ENCODE results near the gene RASA4B. TPM values are rescaled to one million over a fixed set of nuclear protein-coding genes. Genes with fewer than 3 reads are reported as not detected.
"Not testable (repeated sequence)": the region's sequence is repeated elsewhere in the genome, so short reads cannot be mapped to it uniquely, and the experiment has no call there.

The RASA4B gene
- total RNA-seq, 1 experiment from 2014 or later, result 1.1 TPM

DNA sequence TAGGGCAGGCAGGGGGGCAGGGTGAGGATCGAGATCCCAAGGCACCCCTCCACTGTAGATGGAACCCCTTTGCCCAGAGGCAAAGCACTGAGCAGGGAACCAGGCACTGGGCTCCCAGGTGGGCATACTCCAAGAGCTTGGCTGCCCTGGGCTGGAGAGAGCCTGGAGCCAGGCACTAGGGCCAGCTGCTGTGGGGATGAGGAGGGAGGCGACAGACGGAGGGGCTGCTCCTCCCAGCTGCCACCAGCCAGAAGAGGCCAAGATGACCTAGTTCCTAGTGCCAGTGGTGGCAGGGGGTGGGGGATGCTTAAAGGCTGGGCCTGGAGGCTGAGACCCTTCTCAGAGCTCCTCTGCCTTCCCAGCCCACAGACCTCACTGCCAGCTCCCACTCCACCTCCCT is 1.7 kb downstream of the RASA4B start:
- in situ Hi-C loops (cut with HindIII; ENCODE audit: low pct_unique_long_range_greater_than_20kb, low sequenced_read_pairs); DNase-seq (ENCODE audit: low read depth, low spot score): not testable (repeated sequence)

DNA sequence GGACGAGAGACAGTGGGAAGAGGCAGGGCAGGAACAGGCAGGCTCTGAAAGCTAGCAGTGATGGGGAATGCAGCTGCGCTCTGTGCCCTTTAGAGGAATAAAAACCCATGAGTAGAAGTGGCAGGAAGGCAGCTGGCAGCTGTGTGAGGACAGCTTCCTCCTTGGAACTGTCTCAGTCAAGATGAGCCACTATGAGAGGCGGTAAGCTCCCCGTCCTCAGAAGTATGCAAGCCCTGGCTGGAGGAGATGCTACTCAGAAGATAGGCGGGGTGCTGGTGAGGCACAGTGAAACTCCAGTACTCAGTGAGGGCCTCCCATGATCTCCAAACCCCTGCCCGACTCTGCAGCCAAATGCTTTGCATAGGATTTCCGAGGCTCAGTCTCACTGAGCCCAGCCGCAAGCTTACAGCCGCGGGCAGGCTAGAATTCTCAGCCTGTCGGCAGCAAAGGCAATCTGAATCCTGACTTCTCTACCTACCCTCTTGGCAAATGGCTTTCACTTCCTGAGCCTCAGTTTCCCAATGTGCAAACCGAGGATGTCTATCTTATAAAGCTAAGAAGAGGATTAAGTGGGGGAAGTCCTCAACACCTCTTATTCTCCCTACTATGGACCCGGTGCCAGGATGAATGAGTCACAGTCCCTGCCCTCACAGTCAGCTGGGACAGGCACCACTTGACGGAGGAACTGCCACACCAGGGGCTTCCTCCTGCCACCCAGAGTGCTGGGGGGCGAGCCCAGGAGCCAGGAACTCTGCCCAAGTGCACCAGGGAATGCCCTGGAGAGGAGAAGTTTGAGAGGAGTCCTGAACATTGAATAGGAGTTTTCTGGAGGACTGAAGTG is 2.5 kb downstream of the RASA4B start:
- in situ Hi-C loops (cut with HindIII; ENCODE audit: low pct_unique_long_range_greater_than_20kb, low sequenced_read_pairs); DNase-seq (ENCODE audit: low read depth, low spot score): not testable (repeated sequence)

DNA sequence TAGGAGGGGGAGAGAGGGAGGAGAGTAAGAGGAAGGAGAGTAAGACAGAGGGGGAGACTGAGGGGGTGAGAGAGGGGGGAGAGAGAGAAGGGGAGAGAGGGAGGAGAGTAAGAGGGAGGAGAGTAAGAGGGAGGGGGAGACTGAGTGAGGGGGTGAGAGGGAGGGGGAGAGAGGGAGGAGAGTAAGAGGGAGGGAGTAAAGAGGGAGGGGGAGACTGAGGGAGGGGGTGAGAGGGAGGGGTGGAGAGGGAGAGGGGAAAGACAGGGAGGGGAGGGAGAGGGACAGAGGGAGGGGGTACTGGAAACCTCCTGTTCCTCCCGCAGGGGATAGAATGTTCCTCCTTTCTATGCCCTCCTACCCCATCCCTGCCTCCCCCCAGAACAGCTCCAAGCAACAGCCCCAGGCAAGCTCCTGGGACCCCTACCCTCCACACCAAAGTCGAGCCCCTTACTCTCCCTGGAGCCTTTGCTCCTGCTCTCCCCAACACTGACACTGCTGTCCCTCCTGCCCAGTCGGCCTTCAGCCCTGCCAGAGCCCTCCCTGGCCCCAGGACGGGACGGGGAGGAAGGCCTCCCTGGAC is 4.8 kb downstream of the RASA4B start:
- in situ Hi-C loops (cut with HindIII; ENCODE audit: low pct_unique_long_range_greater_than_20kb, low sequenced_read_pairs), result not testable (repeated sequence)
- peak; percentile 22 for DNase-seq (ENCODE audit: low read depth, low spot score)

DNA sequence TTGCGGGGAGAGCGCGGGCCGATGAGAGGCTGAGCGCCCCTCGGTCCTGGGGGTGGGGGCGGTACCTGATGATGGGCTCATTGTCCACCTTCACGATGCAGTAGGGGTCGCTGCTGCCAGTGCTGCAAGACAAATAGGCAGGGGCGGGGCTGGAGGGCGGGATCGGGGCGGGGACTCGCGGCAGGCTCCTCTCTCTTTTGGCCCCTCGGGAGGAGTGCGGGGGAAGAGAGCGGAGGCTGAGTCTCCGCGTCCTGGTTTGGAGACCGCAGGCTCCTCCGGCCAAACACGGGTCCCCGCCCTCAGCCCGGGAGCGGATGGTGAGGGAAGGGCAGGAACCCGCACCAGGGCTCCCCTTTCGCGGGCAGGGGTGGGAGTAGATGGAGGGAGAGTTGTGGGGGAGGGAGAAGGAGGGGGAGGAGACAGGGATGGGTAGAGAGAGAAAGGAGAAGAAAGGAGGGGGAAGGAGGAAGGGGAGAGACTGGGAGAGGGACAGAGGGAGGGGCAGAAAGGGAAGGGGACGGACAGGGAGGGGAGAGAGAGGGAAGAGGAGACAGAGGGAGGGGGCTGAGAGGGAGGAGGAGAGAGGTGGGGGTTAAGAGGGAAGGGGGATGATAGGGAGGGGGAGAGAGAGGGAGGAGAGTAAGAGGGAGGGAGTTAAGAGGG is 5.6 kb downstream of the RASA4B start:
- DNase-seq (ENCODE audit: low read depth, low spot score); in situ Hi-C loops (cut with HindIII; ENCODE audit: low pct_unique_long_range_greater_than_20kb, low sequenced_read_pairs): not testable (repeated sequence)

DNA sequence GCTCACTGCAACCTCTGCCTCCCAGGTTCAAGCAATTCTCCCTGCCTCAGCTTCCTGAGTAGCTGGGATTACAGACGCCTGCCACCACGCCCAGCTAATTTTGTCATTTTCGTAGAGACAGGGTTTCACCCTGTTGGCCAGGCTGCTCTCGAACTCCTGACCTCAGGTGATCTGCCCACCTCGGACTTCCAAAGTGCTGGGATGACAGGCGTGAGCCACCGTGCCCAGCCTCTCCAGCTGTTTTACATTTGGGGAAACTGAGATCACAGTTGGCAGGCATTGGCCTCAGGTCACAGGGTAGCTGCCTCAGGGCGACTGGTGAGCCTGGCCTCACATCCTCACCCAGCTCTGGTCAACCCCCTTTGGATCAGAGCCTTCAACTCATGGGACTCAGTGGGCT is 7.0 kb downstream of the RASA4B start:
- DNase-seq (ENCODE audit: low read depth, low spot score); in situ Hi-C loops (cut with HindIII; ENCODE audit: low pct_unique_long_range_greater_than_20kb, low sequenced_read_pairs): not testable (repeated sequence)

DNA sequence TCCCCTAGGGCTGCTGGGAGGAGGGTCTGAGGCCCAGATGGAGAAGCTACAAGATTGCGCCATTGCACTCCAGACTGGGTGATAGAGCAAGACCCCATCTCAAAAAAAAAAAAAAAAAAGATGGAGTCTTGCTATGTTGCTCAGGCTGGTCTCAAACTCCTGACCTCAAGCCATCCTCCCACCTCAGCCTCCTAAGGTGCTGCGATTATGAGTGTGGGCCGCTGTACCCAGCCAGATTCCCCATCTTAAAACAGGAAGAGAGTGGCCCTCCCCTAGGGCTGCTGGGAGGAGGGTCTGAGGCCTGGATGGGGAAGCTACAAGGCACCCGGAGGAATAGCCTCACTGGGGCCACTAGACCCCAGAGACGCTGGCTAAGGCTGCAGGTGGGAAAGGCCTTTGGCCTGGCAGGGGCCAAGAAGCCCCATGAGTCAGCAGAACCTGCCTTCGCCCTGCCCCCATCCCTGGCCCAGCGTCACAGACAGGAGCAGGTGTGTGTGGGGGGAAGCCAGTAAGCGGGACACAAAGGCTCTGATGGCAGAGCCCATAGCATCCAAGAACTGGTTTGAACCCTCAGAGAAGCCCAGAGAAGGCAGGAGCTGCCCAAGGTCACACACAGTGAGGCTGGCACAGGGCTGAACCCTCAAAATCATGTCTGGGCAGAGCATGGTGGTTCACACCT is 10.0 kb downstream of the RASA4B start:
- DNase-seq (ENCODE audit: low read depth, low spot score); in situ Hi-C loops (cut with HindIII; ENCODE audit: low pct_unique_long_range_greater_than_20kb, low sequenced_read_pairs): not testable (repeated sequence)

DNA sequence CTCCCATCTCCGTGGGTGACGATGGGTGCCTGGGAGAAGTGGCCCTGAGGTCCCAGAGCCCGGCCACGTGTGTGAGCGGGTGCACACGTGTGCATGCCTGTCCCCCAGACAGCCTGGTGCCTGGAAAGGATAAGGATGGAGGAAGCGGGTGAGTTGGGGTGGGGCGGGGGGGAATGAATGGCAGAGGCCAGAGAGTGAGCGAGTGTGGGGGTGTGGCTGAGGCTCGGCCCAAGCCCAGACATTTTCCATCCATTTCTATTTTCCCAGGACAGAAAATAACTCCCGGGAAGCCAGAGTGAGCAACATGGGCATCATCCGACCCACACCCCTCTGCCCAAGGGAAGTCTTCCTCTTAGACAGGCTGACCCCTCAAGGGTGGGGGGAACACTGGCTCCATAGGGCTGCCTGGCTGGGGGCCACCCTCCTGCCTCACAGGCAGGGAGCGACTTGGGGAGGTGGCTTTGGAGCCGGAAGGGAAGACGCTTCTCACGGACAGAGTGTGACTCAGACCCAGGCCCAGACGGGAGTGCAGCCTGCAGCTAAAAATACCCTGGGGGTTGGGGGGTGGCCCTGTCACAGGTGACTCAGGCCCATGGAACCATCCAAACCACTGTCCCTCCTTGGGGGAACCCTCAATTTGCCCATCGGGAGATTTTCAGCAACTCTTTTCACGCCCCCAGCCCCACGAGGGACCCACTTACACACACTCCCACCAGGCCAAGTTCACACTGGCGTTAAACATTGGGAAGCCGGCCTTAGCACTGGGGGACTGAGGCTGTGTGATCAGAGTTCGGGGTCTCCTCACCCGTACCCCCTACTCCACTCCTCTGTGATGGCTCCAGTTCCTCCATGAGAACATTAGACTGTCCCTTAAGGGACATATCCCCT is 12.0 kb downstream of the RASA4B start:
- DNase-seq (ENCODE audit: low read depth, low spot score); in situ Hi-C loops (cut with HindIII; ENCODE audit: low pct_unique_long_range_greater_than_20kb, low sequenced_read_pairs): not testable (repeated sequence)

DNA sequence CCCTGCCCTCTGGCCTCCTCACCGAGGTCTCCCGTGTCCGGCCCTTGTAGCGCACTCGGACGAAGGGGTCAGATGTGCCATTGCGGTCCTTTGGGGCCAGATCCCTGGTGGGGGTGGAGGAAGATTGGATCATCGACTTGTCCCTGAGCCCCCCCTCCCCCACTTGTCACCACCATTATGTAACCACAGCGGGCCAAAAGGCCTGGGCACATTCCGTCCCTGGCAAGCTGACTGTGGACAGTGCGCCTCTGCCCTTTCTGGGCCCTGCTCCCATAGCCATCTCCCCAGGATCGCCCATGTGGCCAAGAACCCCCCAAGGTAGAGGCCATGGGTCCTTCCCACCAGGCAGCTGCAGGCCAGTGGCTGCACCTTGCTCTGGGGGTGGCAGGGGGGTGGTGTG is 14.4 kb downstream of the RASA4B start:
- in situ Hi-C loops (cut with HindIII; ENCODE audit: low pct_unique_long_range_greater_than_20kb, low sequenced_read_pairs); DNase-seq (ENCODE audit: low read depth, low spot score): not testable (repeated sequence)

DNA sequence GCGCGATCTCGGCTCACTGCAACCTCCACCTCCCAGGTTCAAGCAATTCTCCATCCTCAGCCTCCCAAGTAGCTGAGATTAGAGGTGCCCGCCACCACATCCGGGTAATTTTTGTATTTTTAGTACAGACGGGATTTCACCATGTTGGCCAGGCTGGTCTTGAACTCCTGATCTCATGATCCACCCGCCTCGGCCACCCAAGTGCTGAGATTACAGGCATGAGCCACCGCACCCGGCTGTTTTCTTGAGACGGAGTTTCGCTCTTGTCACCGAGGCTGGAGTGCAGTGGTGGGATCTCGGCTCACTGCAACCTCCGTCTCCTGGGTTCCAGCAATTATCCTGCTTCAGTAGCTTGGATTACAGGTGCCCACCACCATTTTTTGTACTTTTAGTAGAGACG is 19.3 kb downstream of the RASA4B start:
- in situ Hi-C loops (cut with HindIII; ENCODE audit: low pct_unique_long_range_greater_than_20kb, low sequenced_read_pairs), result not testable (repeated sequence)

DNA sequence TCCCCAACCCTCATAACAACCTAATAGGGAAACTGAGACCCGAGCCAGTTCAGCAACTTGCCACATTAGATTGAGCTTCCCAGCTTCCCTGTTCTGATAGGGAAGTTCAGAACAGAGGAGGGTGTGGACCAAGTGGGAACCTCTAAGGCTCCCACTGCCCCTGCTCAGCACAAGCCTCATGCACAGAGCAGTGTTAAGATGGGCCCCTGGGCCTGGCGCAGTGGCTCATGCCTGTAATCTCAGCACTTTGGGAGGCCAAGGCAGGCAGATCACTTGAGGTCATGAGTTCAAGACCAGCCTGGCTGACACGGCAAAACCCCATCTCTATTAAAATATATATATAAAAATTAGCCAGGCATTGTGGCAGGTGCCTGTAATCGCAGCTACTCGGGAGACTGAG is 20.3 kb downstream of the RASA4B start:
- in situ Hi-C loops (cut with HindIII; ENCODE audit: low pct_unique_long_range_greater_than_20kb, low sequenced_read_pairs), result not testable (repeated sequence)

More for the DNA sequence above, 19.3 kb downstream of the RASA4B start:
- not testable (repeated sequence) for DNase-seq (ENCODE audit: low read depth, low spot score)

DNA sequence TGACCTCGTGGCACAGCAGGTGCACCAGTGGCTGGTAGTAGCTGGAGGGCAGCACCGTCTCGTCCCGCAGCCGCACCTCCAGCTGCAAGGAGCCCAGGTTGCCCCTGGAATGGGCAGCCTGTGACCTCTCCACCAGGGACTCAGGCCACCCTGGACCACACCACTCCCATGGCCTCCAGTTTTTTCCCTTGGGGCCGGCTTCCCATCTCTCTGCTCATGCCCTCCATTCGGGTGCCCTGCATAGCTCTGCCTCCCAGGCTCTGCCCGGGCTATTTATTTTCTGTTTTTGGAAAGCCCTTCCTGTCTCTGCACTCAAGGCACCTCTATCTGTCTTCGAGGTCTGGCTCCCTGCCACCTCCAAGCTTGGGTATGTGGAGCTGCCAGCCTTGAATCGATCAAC is 20.7 kb downstream of the RASA4B start:
- in situ Hi-C loops (cut with HindIII; ENCODE audit: low pct_unique_long_range_greater_than_20kb, low sequenced_read_pairs); DNase-seq (ENCODE audit: low read depth, low spot score): not testable (repeated sequence)

More for the DNA sequence above, 20.3 kb downstream of the RASA4B start:
- DNase-seq (ENCODE audit: low read depth, low spot score), result not testable (repeated sequence)

DNA sequence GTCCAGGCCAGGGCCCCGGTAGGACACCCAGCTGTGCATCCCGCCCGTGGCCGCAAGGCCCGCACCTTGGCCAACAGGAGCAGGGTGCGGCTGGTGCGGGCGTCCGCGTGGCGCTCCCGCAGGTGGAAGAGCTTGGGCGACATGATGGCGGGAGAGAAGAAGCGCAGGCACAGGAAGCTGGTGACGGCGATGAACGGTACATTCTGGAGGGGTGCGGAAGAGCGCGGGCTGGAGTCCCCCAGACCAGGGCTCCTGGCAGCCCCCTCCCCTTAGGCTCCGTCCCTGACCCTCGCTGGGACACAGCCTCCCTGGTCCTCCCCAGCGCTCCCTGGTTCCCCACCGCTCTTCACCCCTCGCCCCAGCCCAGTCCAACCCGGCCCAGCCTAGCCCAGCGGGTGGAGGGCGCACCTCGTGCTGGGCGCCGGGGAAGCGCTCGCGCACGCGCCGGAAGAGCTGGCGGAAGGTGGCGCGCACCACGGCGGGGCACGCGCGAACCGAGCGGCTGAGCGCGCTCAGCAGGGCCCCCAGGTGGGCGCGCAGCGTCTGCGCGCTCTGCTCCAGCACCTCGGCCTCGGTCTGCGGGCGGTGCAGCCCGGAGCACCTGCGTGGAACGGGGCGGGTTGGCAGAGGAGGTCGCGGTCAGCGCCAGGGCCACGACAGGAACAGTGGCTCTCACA is 23.0 kb downstream of the RASA4B start:
- DNase-seq (ENCODE audit: low read depth, low spot score); in situ Hi-C loops (cut with HindIII; ENCODE audit: low pct_unique_long_range_greater_than_20kb, low sequenced_read_pairs): not testable (repeated sequence)

DNA sequence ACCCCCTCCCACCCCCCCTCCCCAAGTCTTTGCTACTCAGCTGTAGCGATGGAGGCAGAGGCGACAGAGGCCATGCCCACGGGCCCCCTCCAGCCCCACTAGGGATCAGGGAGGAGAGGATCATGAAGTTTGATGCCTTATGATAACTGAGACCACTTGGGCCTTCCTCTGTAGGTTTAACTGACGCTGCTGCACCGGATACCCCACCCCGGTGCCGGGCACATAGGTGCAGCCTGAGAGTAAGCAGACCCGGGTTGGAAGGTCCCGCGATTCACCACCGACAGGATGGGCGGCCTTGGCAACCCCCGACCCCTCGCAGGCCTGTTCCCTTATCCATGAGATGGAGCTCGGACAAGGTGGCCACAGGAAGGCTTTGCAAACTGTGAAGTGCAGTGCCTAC is 23.6 kb downstream of the RASA4B start:
- in situ Hi-C loops (cut with HindIII; ENCODE audit: low pct_unique_long_range_greater_than_20kb, low sequenced_read_pairs); DNase-seq (ENCODE audit: low read depth, low spot score): not testable (repeated sequence)

DNA sequence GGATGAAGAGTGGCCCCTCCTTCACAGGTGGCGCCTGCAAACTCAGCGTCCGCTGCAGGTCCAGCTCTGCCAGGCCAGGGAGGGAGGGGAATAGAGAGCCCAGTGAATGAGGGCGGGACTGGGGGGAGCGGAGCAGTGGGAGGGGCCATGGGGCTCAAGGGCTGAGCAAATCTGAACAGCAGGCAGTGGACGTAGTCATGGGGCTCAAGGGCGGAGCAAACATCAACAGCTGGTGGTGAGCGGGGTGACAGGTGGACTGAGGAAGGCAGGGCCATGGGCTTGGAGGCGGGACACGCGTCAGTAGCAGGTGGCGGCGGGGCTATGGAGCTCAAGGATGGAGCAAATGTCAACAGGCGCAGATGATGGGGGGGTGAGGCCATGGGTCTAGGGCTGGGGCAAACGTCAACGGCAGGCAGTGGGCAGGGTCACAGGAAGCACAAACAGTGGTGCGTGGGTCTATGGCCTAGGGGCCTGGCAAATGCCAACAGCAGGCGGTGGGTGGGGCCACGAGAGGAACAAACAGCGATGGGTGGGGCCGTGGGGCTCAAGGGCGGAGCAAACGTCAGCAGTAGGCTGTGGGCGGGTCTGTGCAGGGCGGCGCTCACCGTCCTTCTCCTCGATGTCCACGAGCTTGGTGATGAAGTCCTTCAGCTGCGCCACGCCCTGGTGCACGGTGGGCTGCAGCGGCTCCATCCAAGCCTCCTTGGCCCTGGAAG is 24.2 kb downstream of the RASA4B start:
- in situ Hi-C loops (cut with HindIII; ENCODE audit: low pct_unique_long_range_greater_than_20kb, low sequenced_read_pairs); DNase-seq (ENCODE audit: low read depth, low spot score): not testable (repeated sequence)

DNA sequence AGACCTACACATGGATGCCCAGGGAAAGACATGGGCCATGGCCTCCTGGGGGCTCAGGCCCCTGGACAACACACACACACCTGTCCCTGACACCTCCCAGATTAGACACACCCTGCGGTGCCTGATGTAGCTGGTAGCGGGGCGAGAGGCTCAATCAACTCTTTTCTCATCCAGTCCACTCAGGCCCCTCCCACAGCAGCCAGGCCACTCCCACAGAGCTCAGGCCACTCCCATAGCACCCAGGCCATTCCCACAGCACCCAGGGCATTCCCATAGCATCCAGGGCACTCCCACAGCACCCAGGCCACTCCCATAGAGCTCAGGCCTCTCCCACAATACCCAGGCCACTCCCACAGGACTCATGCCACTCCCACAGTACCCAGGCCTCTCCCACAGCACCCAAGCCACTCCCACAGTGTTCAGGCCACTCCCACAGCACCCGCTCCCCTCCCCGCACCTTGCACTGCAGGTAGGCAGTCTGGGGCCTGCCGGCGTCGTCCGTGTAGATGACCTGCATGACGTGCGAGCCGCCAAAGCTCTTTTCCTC is 27.0 kb downstream of the RASA4B start:
- not testable (repeated sequence) for DNase-seq (ENCODE audit: low read depth, low spot score)

DNA sequence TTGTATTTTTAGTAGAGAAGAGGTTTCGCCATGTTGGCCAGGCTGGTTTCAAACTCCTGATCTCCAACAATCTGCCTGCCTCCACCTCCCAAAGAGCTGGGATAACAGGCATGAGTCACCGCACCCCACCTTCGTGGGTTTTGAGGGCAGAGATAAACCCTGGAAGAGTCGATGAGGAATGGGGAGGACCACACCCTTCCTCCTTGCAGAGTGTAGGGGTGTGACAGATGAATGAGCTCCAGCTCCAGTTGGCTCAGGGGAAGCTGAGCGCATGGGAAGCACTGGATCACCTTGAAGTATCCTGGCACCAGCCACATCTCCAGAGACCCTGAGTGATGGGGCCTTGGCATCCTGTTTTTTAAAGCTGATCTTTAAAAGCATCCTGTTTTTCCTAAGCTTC is 33.3 kb downstream of the RASA4B start:
- in situ Hi-C loops (cut with HindIII; ENCODE audit: low pct_unique_long_range_greater_than_20kb, low sequenced_read_pairs); DNase-seq (ENCODE audit: low read depth, low spot score): not testable (repeated sequence)

More for the DNA sequence above, 27.0 kb downstream of the RASA4B start:
- in situ Hi-C loops (cut with HindIII; ENCODE audit: low pct_unique_long_range_greater_than_20kb, low sequenced_read_pairs), result not testable (repeated sequence)
